Activated naive CD8-positive, alpha-beta T cell treated with anti-CD3 and anti-CD28 coated beads, Interleukin-2, amount 10 ng/mL, durations not matched to agents 7 days and 5 days (primary cell): ENCODE data around the gene TAP2. TPM values are rescaled to one million over a fixed set of nuclear protein-coding genes. Genes with fewer than 3 reads are reported as not detected.

ENCODE experiments used
- ATAC-seq: fragments of 150-1000 bp; cut with Tn5 transposase; one replicate; pipeline ENCODE4 v1.10.0; 2021; ENCODE audit warnings: low read depth, moderate library complexity
- POLR2A ChIA-PET: fragments of 350-600 bp; sonication (Branson Sonifier 250); formaldehyde crosslinking; loops from one replicate; lab custom pipeline; 2021; ENCODE audit warnings: antibody characterized with exemption; lab: Charles Lee
- DNase-seq: peaks from one replicate; pipeline ENCODE4 v3.0.0; 2021
- H3K27ac Mint-ChIP-seq: one replicate; pipeline ENCODE4 v1.8.0; 2022; ENCODE audit warnings: mild to moderate bottlenecking, mixed read lengths
- H3K27me3 Mint-ChIP-seq: one replicate; pipeline ENCODE4 v1.8.0; 2022; ENCODE audit warnings: mild to moderate bottlenecking, moderate library complexity, mixed read lengths
- H3K36me3 Mint-ChIP-seq: one replicate; pipeline ENCODE4 v1.8.0; 2021; ENCODE audit warnings: mild to moderate bottlenecking, mixed read lengths
- H3K4me1 Mint-ChIP-seq: one replicate; pipeline ENCODE4 v1.8.0; 2021; ENCODE audit warnings: mixed read lengths
- H3K4me3 Mint-ChIP-seq: one replicate; pipeline ENCODE4 v1.8.0; 2022; ENCODE audit warnings: mild to moderate bottlenecking, moderate library complexity, mixed read lengths
- H3K9me3 Mint-ChIP-seq: one replicate; pipeline ENCODE4 v1.8.0; 2021; ENCODE audit warnings: mixed read lengths
- total RNA-seq, 2 experiments: library from RNA; stranded (reverse); gene quantifications; one replicate each; pipeline ENCODE4 v1.2.3, GENCODE V29; 2021

The TAP2 gene
- total RNA-seq, 2 experiments from 2014 or later = 209 to 210 TPM

GRCh38 chr6:32792901-32793435 lies 45.6 kb downstream of the TAP2 start:
- ATAC-seq = no peak
- Mint-ChIP-seq H3K27ac (no peak overlapping the region), H3K36me3 (no peaks in the 10 kb centered on the region), H3K27me3 (peaks cover 48% of the 10 kb centered on the region), H3K9me3 (no peaks in the 10 kb centered on the region), H3K4me3 (no peak overlapping the region), H3K4me1 (peaks cover 30% of the 10 kb centered on the region)
- POLR2A ChIA-PET = no interaction called here
- no peak for DNase-seq

- no peak overlapping the region for H3K4me3 Mint-ChIP-seq
- H3K4me1 Mint-ChIP-seq = peaks cover 19% of the 10 kb centered on the region
- H3K9me3 Mint-ChIP-seq = no peaks in the 10 kb centered on the region
- H3K27me3 Mint-ChIP-seq = peaks cover 69% of the 10 kb centered on the region
- no peak overlapping the region for H3K27ac Mint-ChIP-seq
- POLR2A ChIA-PET = no interaction called here
- DNase-seq = no peak
- no peak for ATAC-seq
- no peaks in the 10 kb centered on the region for H3K36me3 Mint-ChIP-seq
Measured at GRCh38 chr6:32790306-32790705, 48.2 kb downstream of the TAP2 start.

Other genes with a start within 250 kb of the TAP2 start
- 10 to 100 TPM; 11.8 to 12.1 TPM for gene HLA-DRB1, start 248.9 kb downstream of the TAP2 start, total RNA-seq
- gene HLA-DQA1, start 201.3 kb downstream of the TAP2 start, total RNA-seq = 1 to 10 TPM; 3.9 to 4.6 TPM
- gene HLA-DQB1, start 172.1 kb downstream of the TAP2 start, total RNA-seq = 10 to 100 TPM; 16.5 to 19.0 TPM
- under 1 TPM in 1 of 2 experiments, not detected in 1; 0.34 TPM for gene HLA-DQA2, start 97.3 kb downstream of the TAP2 start, total RNA-seq
- gene HLA-DQB2, start 75.2 kb downstream of the TAP2 start, total RNA-seq = not detected
- gene HLA-DOB, start 21.7 kb downstream of the TAP2 start, total RNA-seq = 1 to 10 TPM; 2.4 to 3.1 TPM
- 100 to 1,000 TPM; 308 to 327 TPM for gene PSMB8, start 5.3 kb upstream of the TAP2 start, total RNA-seq
- 100 to 1,000 TPM; 315 to 323 TPM for gene TAP1, start 15.0 kb upstream of the TAP2 start, total RNA-seq
- 100 to 1,000 TPM; 353 to 356 TPM for gene PSMB9, start 15.5 kb upstream of the TAP2 start, total RNA-seq
- 10 to 100 TPM; 14.0 to 14.7 TPM for gene HLA-DMB, start 102.3 kb upstream of the TAP2 start, total RNA-seq
- gene HLA-DMA, start 114.4 kb upstream of the TAP2 start, total RNA-seq = 10 to 100 TPM; 32.1 to 36.1 TPM
- 100 to 1,000 TPM; 365 to 371 TPM for gene BRD2, start 129.9 kb upstream of the TAP2 start, total RNA-seq
- 1 to 10 TPM; 7.5 to 8.3 TPM for gene HLA-DOA, start 170.9 kb upstream of the TAP2 start, total RNA-seq
- gene HLA-DPA1, start 234.9 kb upstream of the TAP2 start, total RNA-seq = 10 to 100 TPM; 35.7 to 39.8 TPM
- 10 to 100 TPM; 43.4 to 44.7 TPM for gene HLA-DPB1, start 237.3 kb upstream of the TAP2 start, total RNA-seq